ENCODE data around the gene MAEA.

The MAEA gene

DNA sequence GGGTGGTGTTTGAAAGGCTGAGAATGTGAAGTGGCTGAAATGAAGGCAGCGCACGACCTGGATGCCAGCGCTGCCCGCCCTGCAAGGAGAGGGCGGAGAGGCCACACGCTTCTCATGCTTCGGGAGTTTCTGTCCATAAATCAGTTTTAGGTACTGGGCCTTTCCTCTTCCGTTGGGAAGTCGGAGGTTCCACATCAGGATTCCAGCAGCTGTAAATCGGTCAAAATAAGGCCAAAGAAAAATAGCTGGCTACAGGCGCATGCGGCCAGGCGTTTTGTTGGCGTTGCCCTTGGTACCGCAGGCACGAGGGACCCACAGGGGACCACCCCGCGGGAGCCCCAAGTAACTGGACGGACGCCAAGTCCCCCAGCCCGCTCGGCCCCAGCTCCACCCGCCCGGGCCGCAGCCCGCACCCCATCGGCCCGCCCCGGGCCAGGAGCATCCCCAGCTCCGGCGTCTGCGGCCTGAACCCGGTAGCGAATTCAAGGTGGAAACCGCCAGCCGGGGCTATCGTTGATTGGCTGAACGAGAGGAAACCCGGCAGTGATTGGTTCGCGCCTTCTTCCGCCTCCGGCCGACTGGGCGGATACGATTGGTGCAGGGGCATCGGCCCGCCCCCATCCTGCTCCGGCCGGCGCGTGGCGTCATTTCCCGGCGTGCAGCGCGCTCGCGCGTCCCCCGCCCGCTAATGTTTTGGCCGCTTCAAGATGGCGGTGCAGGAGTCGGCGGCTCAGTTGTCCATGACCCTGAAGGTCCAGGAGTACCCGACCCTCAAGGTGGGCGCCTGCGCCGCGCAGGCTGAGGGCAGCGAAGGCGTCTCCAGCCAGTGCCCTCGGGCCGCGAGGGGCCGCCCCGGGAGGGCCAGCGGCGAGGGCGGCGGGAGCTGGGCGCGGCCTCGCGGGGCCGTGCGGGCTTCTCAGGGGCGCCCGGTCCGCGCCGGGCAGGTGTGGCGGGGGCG, at the start of gene MAEA:
Gene MAEA (plus strand): TSS at position 685 of the 958 bp plus-strand sequence. CDS start 23 bp downstream, at position 708.
- Histone ChIP-seq H3K36me3 (ENCODE audit: insufficient read depth, insufficient read length, low read length) (peaks cover 28% of the 10 kb centered on the region), H3K4me1 (ENCODE audit: insufficient read depth, insufficient read length) (peaks cover 14% of the 10 kb centered on the region), H3K27me3 (ENCODE audit: insufficient read depth, insufficient read length) (no peaks in the 10 kb centered on the region), H3K9ac (ENCODE audit: insufficient read length, low read depth) (peak within 1 kb of the TSS; percentile 94), H3K4me3 (ENCODE audit: insufficient read length, low read depth) (peak within 1 kb of the TSS; percentile 74), H3K9me3 (ENCODE audit: insufficient read depth, low read length) (peaks cover 16% of the 10 kb centered on the region; the same call in 1 of the 2 replicates)
- no peak for TF ChIP-seq SUZ12 (IDR thresholded peaks at IDR 0.05; ENCODE audit: extremely low read depth, insufficient read depth, insufficient read length)
- TF ChIP-seq YY1 (IDR thresholded peaks at IDR 0.05; ENCODE audit: insufficient read depth, insufficient read length): peak; percentile 84
- TF ChIP-seq ZNF274 (IDR thresholded peaks at IDR 0.05; ENCODE audit: low read depth, low read length): no peak
- DNase-seq (ENCODE audit: low read depth, low spot score): peak; percentile 97

DNA sequence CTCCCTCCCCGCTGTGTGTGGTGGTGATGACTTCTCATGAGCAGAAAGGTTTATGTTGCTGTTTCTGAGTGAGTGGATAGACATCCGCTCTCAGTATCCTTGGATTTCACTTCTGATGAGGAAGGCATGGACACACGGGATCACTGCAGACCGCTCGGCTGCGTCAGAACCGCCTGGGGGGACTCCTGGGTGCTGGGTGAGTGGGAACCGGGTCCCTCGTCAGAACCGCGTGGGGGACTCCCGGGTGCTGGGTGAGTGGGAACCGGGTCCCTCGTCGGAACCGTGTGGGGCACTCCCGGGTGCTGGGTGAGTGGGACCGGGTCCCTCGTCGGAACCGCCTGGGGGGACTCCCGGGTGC, 49.8 kb upstream of the MAEA start:
- H3K4me1 ChIP-seq (ENCODE audit: insufficient read depth, insufficient read length): peaks cover 6% of the 10 kb centered on the region
- no peak overlapping the region for H3K9ac ChIP-seq (ENCODE audit: insufficient read length, low read depth)
- H3K4me3 ChIP-seq (ENCODE audit: insufficient read length, low read depth): no peak overlapping the region
- no peak for DNase-seq (ENCODE audit: low read depth, low spot score)
- no peak for TF ChIP-seq SUZ12 (IDR thresholded peaks at IDR 0.05; ENCODE audit: extremely low read depth, insufficient read depth, insufficient read length)
- TF ChIP-seq ZNF274 (IDR thresholded peaks at IDR 0.05; ENCODE audit: low read depth, low read length): no peak
- no peak for TF ChIP-seq YY1 (IDR thresholded peaks at IDR 0.05; ENCODE audit: insufficient read depth, insufficient read length)
- H3K36me3 ChIP-seq (ENCODE audit: insufficient read depth, insufficient read length, low read length): peaks cover 93% of the 10 kb centered on the region
- H3K9me3 ChIP-seq (ENCODE audit: insufficient read depth, low read length): no peaks in the 10 kb centered on the region
- H3K27me3 ChIP-seq (ENCODE audit: insufficient read depth, insufficient read length): no peaks in the 10 kb centered on the region

DNA sequence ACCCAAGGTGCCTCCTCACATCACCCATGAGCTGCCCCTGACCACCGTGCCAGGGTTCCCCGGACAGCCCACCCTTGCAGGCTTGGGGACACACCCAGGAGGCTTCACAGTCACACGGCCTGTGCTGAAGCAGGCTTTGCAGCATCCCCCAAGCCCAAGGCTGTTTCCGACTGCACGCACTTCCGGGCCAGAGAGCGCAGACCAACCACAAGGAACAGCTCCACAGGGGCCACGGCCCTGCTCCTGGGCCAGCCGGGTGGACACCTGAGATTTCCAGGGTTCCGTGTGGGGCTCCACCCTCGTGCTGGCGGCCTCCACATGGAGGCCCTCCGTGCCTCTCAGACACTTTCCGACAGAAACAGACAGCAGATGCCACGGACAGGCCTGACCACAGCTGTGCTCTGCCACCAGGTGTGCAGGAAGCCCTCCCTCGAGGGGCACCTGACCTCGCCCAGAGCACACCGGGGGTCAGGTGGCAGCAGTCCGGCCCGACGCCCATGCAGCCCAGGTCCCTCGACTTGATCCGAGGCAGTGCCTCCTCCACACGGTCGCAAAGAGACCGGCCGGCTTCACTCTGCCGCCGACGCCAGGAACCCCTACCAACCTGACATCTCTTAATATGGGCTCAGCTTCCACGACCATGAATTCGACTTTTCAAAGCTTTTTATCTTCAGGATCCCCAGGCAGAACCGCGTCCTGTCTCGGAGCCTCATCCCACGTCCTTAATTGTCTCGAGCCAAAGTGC, 48.8 kb upstream of the MAEA start:
- H3K9ac ChIP-seq (ENCODE audit: insufficient read length, low read depth): no peak overlapping the region
- no peaks in the 10 kb centered on the region for H3K9me3 ChIP-seq (ENCODE audit: insufficient read depth, low read length)
- no peaks in the 10 kb centered on the region for H3K27me3 ChIP-seq (ENCODE audit: insufficient read depth, insufficient read length)
- H3K36me3 ChIP-seq (ENCODE audit: insufficient read depth, insufficient read length, low read length): peaks cover 93% of the 10 kb centered on the region
- DNase-seq (ENCODE audit: low read depth, low spot score): no peak
- TF ChIP-seq YY1 (IDR thresholded peaks at IDR 0.05; ENCODE audit: insufficient read depth, insufficient read length) (no peak), ZNF274 (IDR thresholded peaks at IDR 0.05; ENCODE audit: low read depth, low read length) (no peak), SUZ12 (IDR thresholded peaks at IDR 0.05; ENCODE audit: extremely low read depth, insufficient read depth, insufficient read length) (no peak)
- H3K4me1 ChIP-seq (ENCODE audit: insufficient read depth, insufficient read length): peaks cover 6% of the 10 kb centered on the region
- no peak overlapping the region for H3K4me3 ChIP-seq (ENCODE audit: insufficient read length, low read depth)

DNA sequence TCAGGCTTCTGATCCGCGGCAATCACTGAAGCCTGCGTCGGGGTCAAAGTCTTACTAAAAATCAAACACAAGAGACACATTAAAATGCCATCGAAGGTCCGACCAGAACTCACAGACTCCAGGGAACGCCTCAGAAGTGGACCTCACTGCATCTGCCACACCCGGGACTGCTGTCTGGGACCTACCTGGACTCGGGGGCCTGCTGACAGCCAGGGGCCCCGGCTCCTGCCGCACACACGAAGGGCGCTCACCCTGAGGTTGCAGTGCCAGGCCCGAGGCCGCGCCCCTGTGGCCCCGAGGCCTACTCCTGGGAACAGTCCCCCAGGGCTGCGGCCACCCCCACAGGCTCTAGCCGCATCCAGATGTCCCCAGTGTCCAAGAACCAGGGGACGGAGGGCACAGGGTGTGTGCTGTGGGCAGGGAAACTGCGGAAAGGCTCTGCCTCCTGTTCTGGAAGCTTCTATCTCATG, 48.2 kb upstream of the MAEA start:
- peaks cover 8% of the 10 kb centered on the region for H3K4me1 ChIP-seq (ENCODE audit: insufficient read depth, insufficient read length)
- no peak overlapping the region for H3K4me3 ChIP-seq (ENCODE audit: insufficient read length, low read depth)
- H3K9me3 ChIP-seq (ENCODE audit: insufficient read depth, low read length): no peaks in the 10 kb centered on the region
- DNase-seq (ENCODE audit: low read depth, low spot score): no peak
- H3K36me3 ChIP-seq (ENCODE audit: insufficient read depth, insufficient read length, low read length): peaks cover 94% of the 10 kb centered on the region
- TF ChIP-seq SUZ12 (IDR thresholded peaks at IDR 0.05; ENCODE audit: extremely low read depth, insufficient read depth, insufficient read length): no peak
- TF ChIP-seq YY1 (IDR thresholded peaks at IDR 0.05; ENCODE audit: insufficient read depth, insufficient read length): no peak
- TF ChIP-seq ZNF274 (IDR thresholded peaks at IDR 0.05; ENCODE audit: low read depth, low read length): no peak
- H3K27me3 ChIP-seq (ENCODE audit: insufficient read depth, insufficient read length): no peaks in the 10 kb centered on the region
- no peak overlapping the region for H3K9ac ChIP-seq (ENCODE audit: insufficient read length, low read depth)

DNA sequence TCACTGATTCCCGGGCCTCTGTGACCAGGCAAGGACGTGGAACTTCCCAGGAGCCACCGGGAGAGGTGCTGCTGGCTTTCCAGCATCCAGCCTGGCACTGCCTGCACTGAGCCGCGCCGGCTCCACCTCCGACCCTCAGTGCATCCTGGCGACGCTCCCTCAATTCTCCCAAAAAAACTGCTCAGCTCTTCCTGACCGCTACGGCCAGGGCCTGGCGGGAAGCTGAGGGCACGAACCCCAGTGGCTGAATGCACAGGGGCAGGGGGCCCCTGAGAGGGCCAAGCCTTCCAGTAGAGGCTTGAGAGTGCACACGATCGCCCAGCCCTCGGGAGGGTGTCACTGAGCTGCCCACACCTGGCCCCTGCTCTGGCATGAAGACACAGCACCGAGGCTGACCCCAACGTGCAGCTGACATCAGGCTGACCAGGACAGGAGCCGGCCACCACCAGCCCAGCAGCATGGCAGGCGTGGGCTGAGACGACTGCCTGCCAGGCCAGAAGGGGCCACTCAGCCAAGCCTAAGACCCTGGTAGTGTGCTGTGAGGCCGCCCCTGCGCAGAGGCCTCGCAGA, 47.7 kb upstream of the MAEA start:
- Histone ChIP-seq H3K27me3 (ENCODE audit: insufficient read depth, insufficient read length) (no peaks in the 10 kb centered on the region), H3K9ac (ENCODE audit: insufficient read length, low read depth) (no peak overlapping the region), H3K4me3 (ENCODE audit: insufficient read length, low read depth) (no peak overlapping the region), H3K9me3 (ENCODE audit: insufficient read depth, low read length) (no peaks in the 10 kb centered on the region), H3K36me3 (ENCODE audit: insufficient read depth, insufficient read length, low read length) (peaks cover 89% of the 10 kb centered on the region), H3K4me1 (ENCODE audit: insufficient read depth, insufficient read length) (peaks cover 9% of the 10 kb centered on the region)
- TF ChIP-seq ZNF274 (IDR thresholded peaks at IDR 0.05; ENCODE audit: low read depth, low read length) (no peak), SUZ12 (IDR thresholded peaks at IDR 0.05; ENCODE audit: extremely low read depth, insufficient read depth, insufficient read length) (no peak), YY1 (IDR thresholded peaks at IDR 0.05; ENCODE audit: insufficient read depth, insufficient read length) (no peak)
- no peak for DNase-seq (ENCODE audit: low read depth, low spot score)

DNA sequence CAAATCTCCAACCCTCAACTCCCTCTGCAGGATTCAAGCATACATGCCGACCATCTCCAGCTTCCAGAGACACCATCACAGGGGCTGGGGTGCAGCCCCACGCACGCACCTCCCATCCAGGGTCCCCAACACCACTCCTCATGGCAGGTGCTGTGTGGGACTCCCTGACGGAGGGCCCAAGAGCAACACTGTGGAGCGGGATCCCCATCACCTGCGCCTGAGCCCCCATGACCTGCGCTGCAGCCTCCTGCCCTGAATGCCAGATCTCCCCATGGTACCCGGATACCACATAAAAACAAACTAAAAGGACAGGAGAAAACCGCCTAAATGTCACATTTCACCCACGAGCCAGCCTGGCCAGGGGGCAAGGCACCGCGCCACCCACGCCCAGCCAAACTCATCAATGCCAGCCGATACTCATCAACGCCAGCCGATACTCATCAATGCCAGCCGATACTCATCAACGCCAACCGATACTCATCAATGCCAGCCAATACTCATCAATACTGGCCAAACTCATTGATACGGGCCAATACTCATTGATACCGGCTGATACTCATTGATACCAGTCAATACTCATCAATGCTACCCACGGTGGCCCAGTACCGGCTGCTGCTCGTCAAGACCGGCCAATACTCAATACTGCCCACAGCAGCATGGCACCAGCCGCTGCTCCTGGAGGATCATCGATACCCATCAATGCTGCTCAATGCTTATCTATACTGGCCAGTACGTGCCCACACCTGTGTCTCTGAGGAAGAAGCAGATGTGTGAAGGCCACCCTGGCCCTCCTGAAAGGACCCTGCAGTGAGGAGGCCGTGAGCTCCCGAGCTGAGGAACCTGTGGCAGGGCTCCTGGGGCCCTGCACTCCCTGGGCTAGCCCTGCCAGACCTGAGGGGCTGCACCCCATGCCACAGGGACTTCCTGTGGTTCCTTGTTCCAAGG, 46.9 kb upstream of the MAEA start:
- DNase-seq (ENCODE audit: low read depth, low spot score): no peak
- Histone ChIP-seq H3K4me3 (ENCODE audit: insufficient read length, low read depth) (no peak overlapping the region), H3K9ac (ENCODE audit: insufficient read length, low read depth) (no peak overlapping the region), H3K9me3 (ENCODE audit: insufficient read depth, low read length) (no peaks in the 10 kb centered on the region), H3K4me1 (ENCODE audit: insufficient read depth, insufficient read length) (peaks cover 13% of the 10 kb centered on the region), H3K27me3 (ENCODE audit: insufficient read depth, insufficient read length) (no peaks in the 10 kb centered on the region), H3K36me3 (ENCODE audit: insufficient read depth, insufficient read length, low read length) (peaks cover 82% of the 10 kb centered on the region)
- TF ChIP-seq ZNF274 (IDR thresholded peaks at IDR 0.05; ENCODE audit: low read depth, low read length): no peak
- TF ChIP-seq YY1 (IDR thresholded peaks at IDR 0.05; ENCODE audit: insufficient read depth, insufficient read length): no peak
- TF ChIP-seq SUZ12 (IDR thresholded peaks at IDR 0.05; ENCODE audit: extremely low read depth, insufficient read depth, insufficient read length): no peak
